Body of pancreas (tissue), 4 donors: ENCODE measurements around the gene UTP25.

Experiments
- CTCF ChIP-seq, 7 experiments: fragments of 450-650 bp in 4 of 7; fragments of 200-600 bp in 3 of 7; sonication (generic) in 3 of 7; IDR thresholded peaks; one replicate each; pipeline ENCODE4 v1.5.1; 2016 to 2019; ENCODE audit warnings: antibody characterized with exemption in 7 of 7
- POLR2A ChIP-seq, 3 donors: fragments of 450-650 bp; IDR thresholded peaks; one replicate each; pipeline ENCODE4 v1.6.1; 2016; ENCODE audit warnings: antibody characterized with exemption in 3 of 3, mild to moderate bottlenecking in 2 of 3

- no peak for TF ChIP-seq CTCF (IDR thresholded peaks at IDR 0.05)
- no peak for TF ChIP-seq POLR2A (IDR thresholded peaks at IDR 0.05)
Observed at GRCh38 chr1:209840611-209841010, 12.8 kb downstream of the UTP25 start.
